Smooth muscle cell (in vitro differentiated cells): ENCODE data around the gene GRK5. TPM values are rescaled to one million over a fixed set of nuclear protein-coding genes. Genes with fewer than 3 reads are reported as not detected.

Experiments
- DNase-seq: peaks from one replicate; lab custom pipeline; 2025; ENCODE audit not compliant: unreplicated experiment; lab: John Stamatoyannopoulos, UW
- H2AFZ ChIP-seq: fragments of 200-600 bp; sonication (generic); 2 replicates; pipeline ENCODE4 v1.6.0; 2016; ENCODE audit warnings: antibody characterized with exemption, low read depth, mild to moderate bottlenecking
- H3F3A ChIP-seq: fragments of 200-600 bp; sonication (generic); 2 replicates; pipeline ENCODE4 v1.6.0; 2017; ENCODE audit warnings: antibody characterized with exemption, low read depth
- H3K27ac ChIP-seq: fragments of 200-600 bp; sonication (generic); 2 replicates; pipeline ENCODE4 v1.5.1; 2016; ENCODE audit warnings: low read depth, mild to moderate bottlenecking
- H3K27me3 ChIP-seq: fragments of 200-600 bp; sonication (generic); 2 replicates; pipeline ENCODE4 v1.6.1; 2016; ENCODE audit warnings: low read depth, mild to moderate bottlenecking
- H3K36me3 ChIP-seq: fragments of 200-600 bp; sonication (generic); 2 replicates; pipeline ENCODE4 v1.5.1; 2016; ENCODE audit warnings: low read depth
- H3K4me1 ChIP-seq: fragments of 200-600 bp; sonication (generic); 2 replicates; pipeline ENCODE4 v1.5.1; 2016; ENCODE audit warnings: low read depth
- H3K4me2 ChIP-seq: fragments of 200-600 bp; sonication (generic); 2 replicates; pipeline ENCODE4 v1.6.0; 2016; ENCODE audit warnings: mild to moderate bottlenecking
- H3K4me3 ChIP-seq: fragments of 200-600 bp; sonication (generic); 2 replicates; pipeline ENCODE4 v1.5.1; 2016; ENCODE audit warnings: mild to moderate bottlenecking
- H3K79me2 ChIP-seq: fragments of 200-600 bp; sonication (generic); 2 replicates; pipeline ENCODE4 v1.6.0; 2016; ENCODE audit warnings: low read depth, mild to moderate bottlenecking
- H3K9ac ChIP-seq: fragments of 200-600 bp; sonication (generic); 2 replicates; pipeline ENCODE4 v1.6.0; 2016; ENCODE audit warnings: low read depth
- H3K9me3 ChIP-seq: fragments of 200-600 bp; sonication (generic); replicated peaks from 2 replicates; pipeline ENCODE4 v1.5.1; 2016; ENCODE audit warnings: low read depth
- H4K20me1 ChIP-seq: fragments of 200-600 bp; sonication (generic); 2 replicates; pipeline ENCODE4 v1.6.0; 2016; ENCODE audit warnings: low read depth
- CTCF ChIP-seq: fragments of 200-600 bp; sonication (generic); IDR thresholded peaks from 2 replicates; pipeline ENCODE4 v1.5.1; 2017; ENCODE audit warnings: borderline replicate concordance, mild to moderate bottlenecking, antibody characterized with exemption; ENCODE audit not compliant: insufficient read depth, poor library complexity, severe bottlenecking
- WGBS: methylation state at CpG from one replicate; pipeline ENCODE4 v1.1.7; 2016; ENCODE audit warnings: low lambda C conversion rate; 5-methylcytosine and 5-hydroxymethylcytosine counted together
- polyA plus RNA-seq: library from polyadenylated mRNA; unstranded; fragments of >200 nt; fragmentation: Nextera tagmentation; extraction: Ambion mirVana; gene quantifications from 2 replicates; pipeline ENCODE4 v1.2.1, GENCODE V29; 2016
- total RNA-seq: library from RNA; depleted of rRNA; stranded (reverse); fragments of >200 nt; gene quantifications from 2 replicates; pipeline ENCODE4 v1.2.3, GENCODE V29; 2014

GRK5 gene
- total and polyA plus RNA-seq, 2 experiments from 2014 or later: 4.4 to 5.2 TPM

- DNase-seq: no peak
- H3K79me2 ChIP-seq: no peaks in the 10 kb centered on the region
- no peaks in the 10 kb centered on the region for H3K4me1 ChIP-seq
- H3K27me3 ChIP-seq: no peaks in the 10 kb centered on the region
- no peak overlapping the region for H2AFZ ChIP-seq
- 95% methylated on average over 17 of the region's 17 CpGs for WGBS
- no peaks in the 10 kb centered on the region for H3K36me3 ChIP-seq
- H4K20me1 ChIP-seq: no peaks in the 10 kb centered on the region
- H3F3A ChIP-seq: no peaks in the 10 kb centered on the region
- no peak for TF ChIP-seq CTCF
- no peak overlapping the region for H3K4me3 ChIP-seq
- no peaks in the 10 kb centered on the region for H3K9me3 ChIP-seq
- H3K9ac ChIP-seq: no peak overlapping the region
- H3K27ac ChIP-seq: no peak overlapping the region
- H3K4me2 ChIP-seq: no peak overlapping the region
Measured at GRCh38 chr10:119459681-119460340, 252.4 kb downstream of the GRK5 start.

- Histone ChIP-seq H3F3A (no peaks in the 10 kb centered on the region), H3K9me3 (no peaks in the 10 kb centered on the region), H3K27ac (no peak overlapping the region), H3K4me3 (no peak overlapping the region), H3K27me3 (no peaks in the 10 kb centered on the region), H3K9ac (no peak overlapping the region), H3K79me2 (no peaks in the 10 kb centered on the region), H3K4me2 (no peak overlapping the region), H3K36me3 (no peaks in the 10 kb centered on the region), H4K20me1 (no peaks in the 10 kb centered on the region), H2AFZ (no peak overlapping the region), H3K4me1 (no peaks in the 10 kb centered on the region)
- no peak for TF ChIP-seq CTCF
- WGBS: 93% methylated on average over 11 of the region's 11 CpGs
- DNase-seq: no peak
Measured at GRCh38 chr10:119460369-119461195, 253.2 kb downstream of the GRK5 start.

- no peak for TF ChIP-seq CTCF
- Histone ChIP-seq H3K27ac (peak overlapping the region; percentile 56), H4K20me1 (no peaks in the 10 kb centered on the region), H3K4me1 (no peaks in the 10 kb centered on the region), H2AFZ (no peak overlapping the region), H3K4me2 (no peak overlapping the region), H3K9me3 (no peaks in the 10 kb centered on the region), H3F3A (no peaks in the 10 kb centered on the region), H3K36me3 (no peaks in the 10 kb centered on the region), H3K9ac (no peak overlapping the region), H3K4me3 (no peak overlapping the region), H3K79me2 (no peaks in the 10 kb centered on the region), H3K27me3 (no peaks in the 10 kb centered on the region)
- DNase-seq: no peak
- WGBS: 85% methylated on average over 3 of the region's 3 CpGs
Measured at GRCh38 chr10:119461380-119461779, 254.0 kb downstream of the GRK5 start.
